OCI-LY1 (cell line): ENCODE measurements around the gene BDH1.

Source experiments
- CTCF ChIP-seq: fragments of 200-600 bp; sonication (generic), shearing (Covaris generic); IDR thresholded peaks from 2 replicates; pipeline ENCODE4 v1.5.1; 2017; ENCODE audit warnings: mild to moderate bottlenecking, antibody characterized with exemption, low read length, moderate library complexity, mixed read lengths
- EZH2 ChIP-seq: fragments of 200-600 bp; sonication (generic), shearing (Covaris generic); IDR thresholded peaks from 2 replicates; pipeline ENCODE4 v1.8.0; 2017; ENCODE audit warnings: borderline replicate concordance, mixed run types, mild to moderate bottlenecking, antibody characterized with exemption, low read length, moderate library complexity, mixed read lengths

- TF ChIP-seq EZH2: no peak
- no peak for TF ChIP-seq CTCF
These were observed 44.6 kb downstream of the BDH1 start for GRCh38 chr3:197511130-197511529.
